LNCAP (cell line): Measurements from ENCODE around the gene DLG3.

Experiments used
- TF ChIP-seq, protein P1 (sequence below): fragments of 450-650 bp; IDR thresholded peaks from 2 replicates; pipeline ENCODE4 v1.5.1; 2017; ENCODE audit warnings: mild to moderate bottlenecking

The DLG3 gene

GRCh38 chrX:70434352-70434866 is 10.2 kb upstream of the DLG3 start:
- TF ChIP-seq, protein P1, sequence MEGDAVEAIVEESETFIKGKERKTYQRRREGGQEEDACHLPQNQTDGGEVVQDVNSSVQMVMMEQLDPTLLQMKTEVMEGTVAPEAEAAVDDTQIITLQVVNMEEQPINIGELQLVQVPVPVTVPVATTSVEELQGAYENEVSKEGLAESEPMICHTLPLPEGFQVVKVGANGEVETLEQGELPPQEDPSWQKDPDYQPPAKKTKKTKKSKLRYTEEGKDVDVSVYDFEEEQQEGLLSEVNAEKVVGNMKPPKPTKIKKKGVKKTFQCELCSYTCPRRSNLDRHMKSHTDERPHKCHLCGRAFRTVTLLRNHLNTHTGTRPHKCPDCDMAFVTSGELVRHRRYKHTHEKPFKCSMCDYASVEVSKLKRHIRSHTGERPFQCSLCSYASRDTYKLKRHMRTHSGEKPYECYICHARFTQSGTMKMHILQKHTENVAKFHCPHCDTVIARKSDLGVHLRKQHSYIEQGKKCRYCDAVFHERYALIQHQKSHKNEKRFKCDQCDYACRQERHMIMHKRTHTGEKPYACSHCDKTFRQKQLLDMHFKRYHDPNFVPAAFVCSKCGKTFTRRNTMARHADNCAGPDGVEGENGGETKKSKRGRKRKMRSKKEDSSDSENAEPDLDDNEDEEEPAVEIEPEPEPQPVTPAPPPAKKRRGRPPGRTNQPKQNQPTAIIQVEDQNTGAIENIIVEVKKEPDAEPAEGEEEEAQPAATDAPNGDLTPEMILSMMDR: no peak

DNA sequence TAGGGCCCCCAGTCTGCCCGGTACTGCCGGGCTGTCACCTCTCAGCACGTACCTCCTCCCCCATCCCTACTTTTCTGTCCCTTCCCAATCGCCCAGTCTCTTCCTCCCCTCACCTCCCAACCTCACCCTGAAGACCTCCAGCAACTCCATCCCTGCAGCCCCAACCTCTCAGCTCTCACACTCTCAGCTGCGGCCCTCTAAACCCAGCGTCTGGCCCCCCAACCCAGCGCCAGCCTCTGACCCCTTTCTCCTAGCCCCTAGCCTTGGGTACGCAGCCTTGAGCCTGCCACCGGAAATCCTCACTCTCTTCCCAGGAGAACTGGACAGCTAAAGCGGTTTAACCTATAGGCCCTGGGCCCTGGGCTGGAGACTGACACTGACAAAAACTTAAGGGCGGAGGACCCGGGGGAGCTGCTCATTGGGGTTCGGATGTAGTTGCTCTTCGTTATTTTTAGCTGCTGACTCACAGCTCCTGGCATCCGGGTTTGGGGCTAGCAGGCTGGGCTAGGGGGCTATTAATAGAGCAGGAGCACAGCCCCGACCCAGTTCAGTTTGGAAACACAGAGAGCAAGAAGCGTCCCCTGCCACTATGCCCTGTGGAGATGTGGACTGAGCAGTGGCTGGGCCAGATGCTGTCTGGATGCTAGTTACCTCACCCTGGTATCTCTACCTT is 9.6 kb upstream of the DLG3 start:
- TF ChIP-seq, protein P1: no peak

- TF ChIP-seq, protein P1: no peak
Measured at GRCh38 chrX:70436343-70436742, 8.3 kb upstream of the DLG3 start.

DNA sequence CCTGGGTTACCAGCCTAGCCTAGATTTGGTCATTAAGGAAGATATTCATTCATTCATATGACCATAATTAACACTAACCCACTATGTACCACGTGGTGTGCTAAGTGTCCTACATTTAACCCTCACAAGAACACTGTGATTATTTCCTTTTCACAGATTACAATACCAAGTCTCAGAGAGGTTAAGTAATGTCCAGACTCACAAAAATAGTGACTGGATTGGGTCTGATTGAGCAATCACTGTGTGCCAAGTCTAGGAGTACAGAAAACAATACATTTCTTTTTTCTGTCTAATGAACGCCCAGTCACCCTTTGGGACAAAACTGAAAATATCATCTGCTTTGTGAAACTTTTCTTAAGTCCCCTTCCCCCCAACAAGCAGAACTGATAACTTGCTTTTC is 7.6 kb upstream of the DLG3 start:
- TF ChIP-seq, protein P1: no peak

- TF ChIP-seq, protein P1: no peak
Measured at GRCh38 chrX:70437921-70438665, 6.5 kb upstream of the DLG3 start.

DNA sequence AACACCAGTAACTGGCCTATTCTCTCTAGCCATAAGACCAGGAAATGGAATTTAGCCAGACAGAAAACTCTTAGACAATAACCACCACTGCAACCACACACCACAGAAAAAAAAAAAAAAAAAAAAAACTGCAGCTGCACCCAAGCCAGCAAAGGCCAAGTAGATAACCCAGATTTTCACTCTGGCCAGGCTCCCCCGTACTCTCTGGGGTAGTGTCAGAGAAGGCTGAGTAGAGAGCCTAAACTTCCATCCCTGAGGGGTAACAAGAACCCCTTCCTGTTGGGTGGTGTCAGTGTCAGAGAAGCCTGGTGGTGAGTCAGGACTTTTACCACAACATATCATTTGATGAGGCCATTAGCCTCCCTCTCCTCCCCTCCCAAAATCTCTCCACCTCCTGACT is 5.6 kb upstream of the DLG3 start:
- TF ChIP-seq, protein P1: no peak

- TF ChIP-seq, protein P1: no peak
Measured at GRCh38 chrX:70442224-70442623, 2.4 kb upstream of the DLG3 start.
